Fibroblast of lung (primary cell): Measurements from ENCODE around the gene SPRYD4. TPM values are rescaled to one million over a fixed set of nuclear protein-coding genes. Genes with fewer than 3 reads are reported as not detected.
A peak's percentile ranks its signal among the peaks of the same experiment; 100 is the strongest.

ENCODE experiments used
- DNase-seq, 2 donors: peaks; one replicate each; pipeline versions ENCODE4 v3.0.0 to v3.0.0-alpha.2; 2010; ENCODE audit warnings: low read depth in 2 of 2
- H2AFZ ChIP-seq: 2 replicates; pipeline ENCODE4 v1.5.1; 2012; ENCODE audit warnings: low read length, control low read depth, inconsistent platforms
- H3K27ac ChIP-seq: 2 replicates; pipeline ENCODE4 v1.5.1; 2011; ENCODE audit warnings: low read length, control low read depth; ENCODE audit not compliant: insufficient read depth
- H3K27me3 ChIP-seq: 2 replicates; pipeline ENCODE4 v1.5.1; 2011; ENCODE audit warnings: mild to moderate bottlenecking, low read length; ENCODE audit not compliant: control insufficient read depth, insufficient read depth
- H3K36me3 ChIP-seq: 2 replicates; pipeline ENCODE4 v1.5.1; 2011; ENCODE audit warnings: low read length; ENCODE audit not compliant: control insufficient read depth, insufficient read depth
- H3K4me1 ChIP-seq: 2 replicates; pipeline ENCODE4 v1.5.1; 2011; ENCODE audit warnings: low read length; ENCODE audit not compliant: control insufficient read depth, insufficient read depth; ENCODE audit errors: extremely low read depth
- H3K4me2 ChIP-seq: 2 replicates; pipeline ENCODE4 v1.5.1; 2011; ENCODE audit warnings: low read length, control low read depth; ENCODE audit not compliant: insufficient read depth; ENCODE audit errors: extremely low read depth
- H3K4me3 ChIP-seq, 4 experiments: fragments of 200-600 bp in 1 of 4; sonication (generic) in 1 of 4; replicated peaks in 1 of 4; 2 replicates each; pipeline ENCODE4 v1.5.1; 2011 to 2016; ENCODE audit warnings: low read length in 4 of 4, low read depth in 3 of 4, mild to moderate bottlenecking in 3 of 4, control low read depth in 2 of 4, inconsistent platforms in 1 of 4, mixed read lengths in 1 of 4; ENCODE audit not compliant: insufficient read depth in 1 of 4; ENCODE audit errors: control extremely low read depth in 1 of 4
- H3K79me2 ChIP-seq: 2 replicates; pipeline ENCODE4 v1.5.1; 2012; ENCODE audit warnings: mild to moderate bottlenecking, low read length, inconsistent platforms; ENCODE audit not compliant: control insufficient read depth, insufficient read depth
- H3K9ac ChIP-seq: 2 replicates; pipeline ENCODE4 v1.5.1; 2011; ENCODE audit warnings: mild to moderate bottlenecking, low read length, control low read depth; ENCODE audit not compliant: insufficient read depth
- H3K9me3 ChIP-seq: 2 replicates; pipeline ENCODE4 v1.5.1; 2012; ENCODE audit warnings: low read depth, low read length; ENCODE audit not compliant: control insufficient read depth, insufficient read depth
- H4K20me1 ChIP-seq: 2 replicates; pipeline ENCODE4 v1.5.1; 2011; ENCODE audit warnings: low read length; ENCODE audit not compliant: control insufficient read depth, insufficient read depth; ENCODE audit errors: extremely low read depth
- EZH2 ChIP-seq: IDR thresholded peaks from 2 replicates; pipeline ENCODE4 v1.5.1; 2012; ENCODE audit warnings: low read length, control low read depth, mild to moderate bottlenecking; ENCODE audit errors: missing control alignments
- polyA plus RNA-seq, 2 donors: library from polyadenylated mRNA; depleted of rRNA in 1 of 2; stranded (reverse) in 1 of 2; unstranded in 1 of 2; fragments of >200 nt; gene quantifications; 2 replicates each; pipeline ENCODE4 v1.2.1, GENCODE V29; 2011 to 2012; ENCODE audit warnings: missing spikeins in 1 of 2
- total RNA-seq: library from RNA; depleted of rRNA; stranded (reverse); fragments of >200 nt; gene quantifications from 2 replicates; pipeline ENCODE4 v1.2.1, GENCODE V29; 2014
- TF ChIP-seq, protein P1 (sequence below), 2 donors: IDR thresholded peaks in 1 of 2; conservative IDR thresholded peaks in 1 of 2; 1 replicate in 1 of 2; 2 replicates in 1 of 2; pipeline ENCODE4 v1.5.1; 2011 to 2012; ENCODE audit warnings: low read length in 2 of 2, control low read depth in 1 of 2, inconsistent platforms in 1 of 2, low read depth in 1 of 2, mild to moderate bottlenecking in 1 of 2

Gene SPRYD4
- total and polyA plus RNA-seq, 2 donors (not counting 1 experiment from before 2014, with no cell fraction given) = 1.7 to 2.1 TPM

DNA sequence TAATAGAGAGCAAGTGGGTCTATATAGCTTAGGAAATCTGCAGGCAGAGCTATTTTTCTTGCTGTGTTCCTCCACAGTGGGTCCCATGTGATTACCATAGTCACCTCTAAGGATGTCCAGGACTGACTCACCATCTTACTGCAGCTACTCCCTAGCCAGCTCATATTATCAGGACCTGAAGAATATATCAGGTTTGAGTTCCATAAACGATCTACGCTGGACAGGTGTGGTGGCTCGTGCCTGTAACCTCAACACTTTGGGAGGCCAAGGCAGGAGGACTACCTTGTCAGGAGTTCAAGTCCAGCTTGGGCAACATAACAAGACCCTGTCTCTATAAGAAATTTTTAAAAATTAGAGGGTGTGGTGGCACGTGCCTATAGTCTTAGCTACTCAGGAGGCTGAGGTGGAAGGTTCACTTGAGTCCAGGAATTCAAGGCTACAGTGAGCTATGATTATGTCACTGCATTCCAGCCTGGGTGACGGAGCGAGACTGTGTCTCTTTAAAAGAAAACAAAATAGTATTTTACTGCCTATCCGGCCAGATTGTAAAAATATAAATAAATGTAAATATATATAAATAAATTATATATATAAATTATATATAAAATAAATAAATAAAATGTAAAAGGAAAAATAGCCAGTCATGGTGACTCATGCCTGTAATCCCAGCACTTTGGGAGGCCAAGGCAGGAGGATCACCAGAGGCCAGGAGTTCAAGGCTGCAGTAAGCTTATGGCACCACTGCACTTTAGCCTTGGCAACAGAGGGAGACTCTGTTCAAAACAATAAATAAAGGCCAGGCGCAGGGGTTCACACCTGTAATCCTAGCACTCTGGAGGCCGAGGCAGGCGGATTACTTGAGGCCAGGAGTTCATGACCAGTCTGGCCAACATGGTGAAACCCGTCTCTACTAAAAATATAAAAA is 6.9 kb upstream of the SPRYD4 start:
- no peaks in the 10 kb centered on the region for H3K36me3 ChIP-seq
- TF ChIP-seq EZH2 = no peak
- TF ChIP-seq, protein P1, sequence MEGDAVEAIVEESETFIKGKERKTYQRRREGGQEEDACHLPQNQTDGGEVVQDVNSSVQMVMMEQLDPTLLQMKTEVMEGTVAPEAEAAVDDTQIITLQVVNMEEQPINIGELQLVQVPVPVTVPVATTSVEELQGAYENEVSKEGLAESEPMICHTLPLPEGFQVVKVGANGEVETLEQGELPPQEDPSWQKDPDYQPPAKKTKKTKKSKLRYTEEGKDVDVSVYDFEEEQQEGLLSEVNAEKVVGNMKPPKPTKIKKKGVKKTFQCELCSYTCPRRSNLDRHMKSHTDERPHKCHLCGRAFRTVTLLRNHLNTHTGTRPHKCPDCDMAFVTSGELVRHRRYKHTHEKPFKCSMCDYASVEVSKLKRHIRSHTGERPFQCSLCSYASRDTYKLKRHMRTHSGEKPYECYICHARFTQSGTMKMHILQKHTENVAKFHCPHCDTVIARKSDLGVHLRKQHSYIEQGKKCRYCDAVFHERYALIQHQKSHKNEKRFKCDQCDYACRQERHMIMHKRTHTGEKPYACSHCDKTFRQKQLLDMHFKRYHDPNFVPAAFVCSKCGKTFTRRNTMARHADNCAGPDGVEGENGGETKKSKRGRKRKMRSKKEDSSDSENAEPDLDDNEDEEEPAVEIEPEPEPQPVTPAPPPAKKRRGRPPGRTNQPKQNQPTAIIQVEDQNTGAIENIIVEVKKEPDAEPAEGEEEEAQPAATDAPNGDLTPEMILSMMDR (conservative IDR thresholded peaks at IDR 0.05 in 1 of 2, IDR thresholded peaks at IDR 0.05 in 1 of 2; ENCODE audit: low read depth in 1 of 2, low read length in 2 of 2) = no peak
- H4K20me1 ChIP-seq = no peaks in the 10 kb centered on the region
- H3K4me1 ChIP-seq = no peaks in the 10 kb centered on the region
- H3K4me2 ChIP-seq = no peak overlapping the region
- H2AFZ ChIP-seq = no peak overlapping the region
- peak; percentile 8 to 19 for DNase-seq
- no peaks in the 10 kb centered on the region for H3K9me3 ChIP-seq
- H3K9ac ChIP-seq = no peak overlapping the region
- H3K79me2 ChIP-seq = no peaks in the 10 kb centered on the region
- H3K4me3 ChIP-seq = no peak overlapping the region
- H3K27me3 ChIP-seq = no peaks in the 10 kb centered on the region
- no peak overlapping the region for H3K27ac ChIP-seq

DNA sequence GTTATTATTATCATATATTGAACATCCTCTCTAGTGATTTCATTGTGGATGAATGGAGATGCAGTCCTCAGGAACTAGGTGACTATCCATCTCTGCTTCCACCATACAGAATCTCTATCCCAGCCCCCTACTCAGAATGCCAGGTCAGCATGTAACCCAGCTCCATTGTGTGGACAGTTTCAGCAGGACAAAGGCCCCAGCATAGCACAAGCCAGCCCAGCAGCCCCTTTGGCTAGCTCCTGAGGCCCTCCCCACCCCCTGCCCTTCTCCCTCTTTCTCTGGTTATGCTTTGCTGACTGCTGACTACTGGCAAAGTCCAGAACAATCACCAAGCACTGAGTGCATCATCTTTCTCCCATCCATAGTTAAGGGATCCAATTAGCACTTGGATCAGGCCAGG is 5.8 kb upstream of the SPRYD4 start:
- H3K9me3 ChIP-seq = no peaks in the 10 kb centered on the region
- no peak overlapping the region for H3K4me2 ChIP-seq
- H3K9ac ChIP-seq = no peak overlapping the region
- H3K79me2 ChIP-seq = no peaks in the 10 kb centered on the region
- H3K4me3 ChIP-seq = no peak overlapping the region
- no peaks in the 10 kb centered on the region for H3K27me3 ChIP-seq
- no peak overlapping the region for H3K27ac ChIP-seq
- H4K20me1 ChIP-seq = no peaks in the 10 kb centered on the region
- H2AFZ ChIP-seq = no peak overlapping the region
- TF ChIP-seq, protein P1 (conservative IDR thresholded peaks at IDR 0.05 in 1 of 2, IDR thresholded peaks at IDR 0.05 in 1 of 2; ENCODE audit: low read depth in 1 of 2, low read length in 2 of 2) = no peak
- no peak for TF ChIP-seq EZH2
- no peaks in the 10 kb centered on the region for H3K36me3 ChIP-seq
- no peaks in the 10 kb centered on the region for H3K4me1 ChIP-seq
- no peak for DNase-seq

- Histone ChIP-seq H3K9ac (peak overlapping the region; percentile 74), H3K36me3 (no peaks in the 10 kb centered on the region), H3K9me3 (no peaks in the 10 kb centered on the region), H3K4me3 (peak overlapping the region; percentile 83 to 99 (median 93)), H4K20me1 (no peaks in the 10 kb centered on the region), H2AFZ (no peak overlapping the region), H3K4me2 (peak overlapping the region; percentile 92), H3K4me1 (peaks cover 4% of the 10 kb centered on the region), H3K79me2 (peaks cover 10% of the 10 kb centered on the region), H3K27ac (peak overlapping the region; percentile 83), H3K27me3 (no peaks in the 10 kb centered on the region)
- TF ChIP-seq, protein P1 (conservative IDR thresholded peaks at IDR 0.05 in 1 of 2, IDR thresholded peaks at IDR 0.05 in 1 of 2; ENCODE audit: low read depth in 1 of 2, low read length in 2 of 2) = no peak
- TF ChIP-seq EZH2 = no peak
- no peak for DNase-seq
Measured at GRCh38 chr12:56469007-56469930, 891 bp downstream of the SPRYD4 start.
